ENCODE measurements around the gene DYNLL2. TPM values are rescaled to one million over a fixed set of nuclear protein-coding genes. Genes with fewer than 3 reads are reported as not detected.
A peak's percentile ranks its signal among the peaks of the same experiment; 100 is the strongest.
"Not testable (repeated sequence)": the region's sequence is repeated elsewhere in the genome, so short reads cannot be mapped to it uniquely, and the experiment has no call there.

Gene DYNLL2
- total RNA-seq: 10 to 100 TPM; 14.6 to 22.4 (median 16.5) TPM

GRCh38 chr17:58082870-58083490, at the start of gene DYNLL2:
Gene DYNLL2 (plus strand): TSS chr17:58083419. CDS start chr17:58087091, 3,672 bp downstream.
- no peaks in the 10 kb centered on the region for H3K9me3 ChIP-seq
- peak within 1 kb of the TSS; percentile 90 for H3K27ac ChIP-seq
- peak; percentile 94 to 95 for DNase-seq (ENCODE audit: low spot score in 2 of 2)
- H3K27me3 ChIP-seq: no peaks in the 10 kb centered on the region
- peaks cover 2% of the 10 kb centered on the region for H3K36me3 ChIP-seq
- H3K4me1 ChIP-seq: peaks cover 34% of the 10 kb centered on the region
- 3% methylated on average over 7 of the region's 45 CpGs for WGBS
- H3K4me3 ChIP-seq: peak within 1 kb of the TSS; percentile 94
- TF ChIP-seq POLR2A (IDR thresholded peaks at IDR 0.05): no peak

GRCh38 chr17:58039975-58040374, 43.2 kb upstream of the DYNLL2 start:
- TF ChIP-seq POLR2A (IDR thresholded peaks at IDR 0.05) (no peak), POLR2AphosphoS5 (IDR thresholded peaks at IDR 0.05) (no peak), EP300 (IDR thresholded peaks at IDR 0.05) (no peak), CTCF (IDR thresholded peaks at IDR 0.05) (no peak)

GRCh38 chr17:58040386-58040785, 42.8 kb upstream of the DYNLL2 start:
- no peak for TF ChIP-seq POLR2A (IDR thresholded peaks at IDR 0.05)
- no peak for TF ChIP-seq CTCF (IDR thresholded peaks at IDR 0.05)
- TF ChIP-seq POLR2AphosphoS5 (IDR thresholded peaks at IDR 0.05): no peak
- TF ChIP-seq EP300 (IDR thresholded peaks at IDR 0.05): no peak

More at GRCh38 chr17:58039975-58040374, 43.2 kb upstream of the DYNLL2 start:
- Histone ChIP-seq H3K36me3 (no peaks in the 10 kb centered on the region), H3K4me1 (no peaks in the 10 kb centered on the region), H3K27me3 (no peaks in the 10 kb centered on the region), H3K9me3 (no peaks in the 10 kb centered on the region), H3K27ac (no peak overlapping the region), H3K4me3 (no peak overlapping the region)
- 65% methylated on average over 2 of the region's 3 CpGs for WGBS
- DNase-seq (ENCODE audit: low spot score in 2 of 2): no peak

GRCh38 chr17:58041161-58041560, 42.1 kb upstream of the DYNLL2 start:
- TF ChIP-seq POLR2A (IDR thresholded peaks at IDR 0.05) (no peak), CTCF (IDR thresholded peaks at IDR 0.05) (no peak), POLR2AphosphoS5 (IDR thresholded peaks at IDR 0.05) (no peak), EP300 (IDR thresholded peaks at IDR 0.05) (no peak)
- WGBS: 73% methylated on average over 5 of the region's 5 CpGs
- no peak for DNase-seq (ENCODE audit: low spot score in 2 of 2)

More at GRCh38 chr17:58040386-58040785, 42.8 kb upstream of the DYNLL2 start:
- Histone ChIP-seq H3K27me3 (no peaks in the 10 kb centered on the region), H3K36me3 (no peaks in the 10 kb centered on the region), H3K27ac (no peak overlapping the region), H3K4me3 (no peak overlapping the region), H3K9me3 (no peaks in the 10 kb centered on the region), H3K4me1 (no peaks in the 10 kb centered on the region)
- WGBS: 82% methylated on average over 8 of the region's 8 CpGs
- DNase-seq (ENCODE audit: low spot score in 2 of 2): no peak

GRCh38 chr17:58043221-58044181, 39.7 kb upstream of the DYNLL2 start:
- no peak for DNase-seq (ENCODE audit: low spot score in 2 of 2)
- no peaks in the 10 kb centered on the region for H3K9me3 ChIP-seq
- WGBS: 93% methylated on average over 5 of the region's 5 CpGs
- H3K27me3 ChIP-seq: no peaks in the 10 kb centered on the region
- TF ChIP-seq POLR2A (IDR thresholded peaks at IDR 0.05): no peak
- no peak for TF ChIP-seq EP300 (IDR thresholded peaks at IDR 0.05)
- no peak for TF ChIP-seq POLR2AphosphoS5 (IDR thresholded peaks at IDR 0.05)
- no peak for TF ChIP-seq CTCF (IDR thresholded peaks at IDR 0.05)
- no peaks in the 10 kb centered on the region for H3K36me3 ChIP-seq
- H3K27ac ChIP-seq: no peak overlapping the region
- no peak overlapping the region for H3K4me3 ChIP-seq
- H3K4me1 ChIP-seq: no peaks in the 10 kb centered on the region

More at GRCh38 chr17:58041161-58041560, 42.1 kb upstream of the DYNLL2 start:
- no peaks in the 10 kb centered on the region for H3K4me1 ChIP-seq
- no peaks in the 10 kb centered on the region for H3K9me3 ChIP-seq
- no peak overlapping the region for H3K27ac ChIP-seq
- H3K27me3 ChIP-seq: no peaks in the 10 kb centered on the region
- H3K4me3 ChIP-seq: no peak overlapping the region
- no peaks in the 10 kb centered on the region for H3K36me3 ChIP-seq

GRCh38 chr17:58044256-58044655, 39.0 kb upstream of the DYNLL2 start:
- H3K9me3 ChIP-seq; H3K36me3 ChIP-seq; H3K4me1 ChIP-seq; H3K27ac ChIP-seq; H3K4me3 ChIP-seq; H3K27me3 ChIP-seq; DNase-seq (ENCODE audit: low spot score in 2 of 2): not testable (repeated sequence)
- WGBS: 89% methylated on average over 6 of the region's 6 CpGs
